ENCODE results near the gene AUNIP. TPM values are rescaled to one million over a fixed set of nuclear protein-coding genes. Genes with fewer than 3 reads are reported as not detected.

The AUNIP gene
- total RNA-seq, 2 experiments from 2014 or later, result 8.8 to 10.3 TPM

GRCh38 chr1:25831569-25832196, 27.6 kb downstream of the AUNIP start:
- no peak overlapping the region for H3K4me3 Mint-ChIP-seq
- TF ChIP-seq CTCF (IDR thresholded peaks at IDR 0.05), result no peak
- no peaks in the 10 kb centered on the region for H3K9me3 Mint-ChIP-seq
- CTCF ChIA-PET, result interaction anchor here (1.5 to 3.6 kb wide), 2 partner anchors 11 to 166 kb away, joined by 4 to 18 read pairs; partner anchors contain the start of genes MTFR1L and PAFAH2
- no peak overlapping the region for H3K27ac Mint-ChIP-seq
- H3K4me1 Mint-ChIP-seq (ENCODE audit: low read depth), result peaks cover 5% of the 10 kb centered on the region
- intact Hi-C loops (cut with micrococcal nuclease), result no loop called here
- H3K36me3 Mint-ChIP-seq (ENCODE audit: low read depth), result peaks cover 53% of the 10 kb centered on the region
- DNase-seq, result no peak
- H3K27me3 Mint-ChIP-seq, result no peaks in the 10 kb centered on the region
- POLR2A ChIA-PET, result interaction anchor here (0.6 to 4.4 kb wide), 5 partner anchors 8 to 276 kb away, joined by 3 to 23 read pairs (median 3); partner anchors contain the start of gene MTFR1L
- no peak for ATAC-seq

- intact Hi-C loops (cut with micrococcal nuclease), result no loop called here
- Mint-ChIP-seq H3K4me1 (ENCODE audit: low read depth) (peaks cover 5% of the 10 kb centered on the region), H3K27ac (no peak overlapping the region), H3K9me3 (no peaks in the 10 kb centered on the region), H3K36me3 (ENCODE audit: low read depth) (peaks cover 42% of the 10 kb centered on the region), H3K4me3 (no peak overlapping the region), H3K27me3 (no peaks in the 10 kb centered on the region)
- ChIA-PET CTCF (interaction anchor here (1.8 to 3.6 kb wide), 2 partner anchors 8 to 66 kb away, joined by 6 to 18 read pairs; partner anchors contain the start of gene MTFR1L), POLR2A (interaction anchor here (1.5 to 4.4 kb wide), 3 partner anchors 8 to 14 kb away, joined by 4 to 23 read pairs (median 8); partner anchors contain the start of gene MTFR1L)
- ATAC-seq (no peak), DNase-seq (no peak)
- no peak for TF ChIP-seq CTCF (IDR thresholded peaks at IDR 0.05)
Observed at GRCh38 chr1:25829046-25829445, 30.2 kb downstream of the AUNIP start.

- ATAC-seq, result no peak
- intact Hi-C loops (cut with micrococcal nuclease), result no loop called here
- no peak overlapping the region for H3K4me3 Mint-ChIP-seq
- no peak for TF ChIP-seq CTCF (IDR thresholded peaks at IDR 0.05)
- no peak for DNase-seq
- peaks cover 5% of the 10 kb centered on the region for H3K4me1 Mint-ChIP-seq (ENCODE audit: low read depth)
- no peaks in the 10 kb centered on the region for H3K27me3 Mint-ChIP-seq
- no peaks in the 10 kb centered on the region for H3K9me3 Mint-ChIP-seq
- ChIA-PET CTCF (interaction anchor here (1.8 kb wide), 1 partner anchor 67 kb away, joined by 6 read pairs; no protein-coding TSS in a partner anchor), POLR2A (interaction anchor here (1.5 to 4.4 kb wide), 3 partner anchors 8 to 14 kb away, joined by 4 to 23 read pairs (median 8); partner anchors contain the start of gene MTFR1L)
- H3K36me3 Mint-ChIP-seq (ENCODE audit: low read depth), result peaks cover 42% of the 10 kb centered on the region
- H3K27ac Mint-ChIP-seq, result no peak overlapping the region
Observed at GRCh38 chr1:25828491-25828890, 30.8 kb downstream of the AUNIP start.

- H3K27me3 Mint-ChIP-seq, result no peaks in the 10 kb centered on the region
- POLR2A ChIA-PET, result interaction anchor here (1.4 kb wide), 2 partner anchors 44 to 48 kb away, joined by 3 to 4 read pairs; no protein-coding TSS in a partner anchor
- H3K4me3 Mint-ChIP-seq, result no peak overlapping the region
- no peak overlapping the region for H3K27ac Mint-ChIP-seq
- TF ChIP-seq CTCF (IDR thresholded peaks at IDR 0.05), result no peak
- intact Hi-C loops (cut with micrococcal nuclease), result no loop called here
- CTCF ChIA-PET, result no interaction called here
- ATAC-seq (no peak), DNase-seq (no peak)
- peaks cover 34% of the 10 kb centered on the region for H3K36me3 Mint-ChIP-seq (ENCODE audit: low read depth)
- H3K4me1 Mint-ChIP-seq (ENCODE audit: low read depth), result peaks cover 6% of the 10 kb centered on the region
- H3K9me3 Mint-ChIP-seq, result no peaks in the 10 kb centered on the region
Observed at GRCh38 chr1:25826571-25826970, 32.7 kb downstream of the AUNIP start.

- H3K4me3 Mint-ChIP-seq, result no peak overlapping the region
- H3K36me3 Mint-ChIP-seq (ENCODE audit: low read depth), result peaks cover 29% of the 10 kb centered on the region
- TF ChIP-seq CTCF (IDR thresholded peaks at IDR 0.05), result no peak
- POLR2A ChIA-PET, result interaction anchor here (1.4 kb wide), 2 partner anchors 43 to 49 kb away, joined by 3 to 4 read pairs; no protein-coding TSS in a partner anchor
- CTCF ChIA-PET, result no interaction called here
- H3K9me3 Mint-ChIP-seq, result no peaks in the 10 kb centered on the region
- intact Hi-C loops (cut with micrococcal nuclease), result no loop called here
- DNase-seq, result no peak
- no peak for ATAC-seq
- H3K27me3 Mint-ChIP-seq, result no peaks in the 10 kb centered on the region
- peaks cover 15% of the 10 kb centered on the region for H3K4me1 Mint-ChIP-seq (ENCODE audit: low read depth)
- H3K27ac Mint-ChIP-seq, result no peak overlapping the region
Observed at GRCh38 chr1:25825605-25826004, 33.7 kb downstream of the AUNIP start.
